Posterior cingulate gyrus (tissue), 11 donors: ENCODE results near the gene HOXB3.

Source experiments
- DNase-seq, 10 donors: peaks; one replicate each; pipeline versions ENCODE4 v3.0.0 to v3.0.0-alpha.2; 2020 to 2021; ENCODE audit warnings: mixed read lengths in 3 of 10
- intact Hi-C: fragments of 100-400 bp; cut with DNase I; formaldehyde crosslinking; loops from one replicate; pipeline ENCODE4 v1.15.1; 2023

The HOXB3 gene

GRCh38 chr17:48601539-48602425, 11.7 kb upstream of the HOXB3 start:
- intact Hi-C loops: no loop called here

GRCh38 chr17:48601207-48601538, 11.1 kb upstream of the HOXB3 start:
- no peak for DNase-seq
- intact Hi-C loops: no loop called here

More at GRCh38 chr17:48601539-48602425, 11.7 kb upstream of the HOXB3 start:
- DNase-seq: peak in 1 of 10 donors; percentile 30

- intact Hi-C loops: no loop called here
- no peak for DNase-seq
These were observed 10.4 kb upstream of the HOXB3 start for GRCh38 chr17:48600244-48601098.

- no peak for DNase-seq
- intact Hi-C loops: no loop called here
These were observed 9.3 kb upstream of the HOXB3 start for GRCh38 chr17:48599354-48599753.

- DNase-seq: no peak
- intact Hi-C loops: no loop called here
These were observed 8.7 kb upstream of the HOXB3 start for GRCh38 chr17:48598736-48599135.

GRCh38 chr17:48597778-48598631, 8.0 kb upstream of the HOXB3 start:
- DNase-seq: no peak
- intact Hi-C loops: no loop called here

GRCh38 chr17:48597528-48597777, 7.4 kb upstream of the HOXB3 start:
- intact Hi-C loops: no loop called here
- DNase-seq: no peak

GRCh38 chr17:48596735-48597527, 6.9 kb upstream of the HOXB3 start:
- DNase-seq: peak in 1 of 10 donors; percentile 50
- intact Hi-C loops: no loop called here

GRCh38 chr17:48596000-48596734, 6.1 kb upstream of the HOXB3 start:
- DNase-seq: peak in 2 of 10 donors; percentile 49 to 62
- intact Hi-C loops: no loop called here

- intact Hi-C loops: no loop called here
- peak in 1 of 10 donors; percentile 42 for DNase-seq
These were observed 5.4 kb upstream of the HOXB3 start for GRCh38 chr17:48595278-48595999.

- intact Hi-C loops: no loop called here
- DNase-seq: peak in 1 of 10 donors; percentile 49
These were observed 4.7 kb upstream of the HOXB3 start for GRCh38 chr17:48594538-48595277.

- intact Hi-C loops: no loop called here
- peak in 2 of 10 donors; percentile 25 to 83 for DNase-seq
These were observed 3.9 kb upstream of the HOXB3 start for GRCh38 chr17:48593840-48594537.

GRCh38 chr17:48593126-48593829, 3.2 kb upstream of the HOXB3 start, which contains the start of gene HOXB5:
Gene HOXB5 (minus strand): TSS chr17:48593779. CDS start chr17:48593682, 97 bp downstream.
- peak in 1 of 10 donors; percentile 57 for DNase-seq
- intact Hi-C loops: no loop called here

- peak in 1 of 10 donors; percentile 37 for DNase-seq
- intact Hi-C loops: no loop called here
These were observed 2.5 kb upstream of the HOXB3 start for GRCh38 chr17:48592577-48592976.

- DNase-seq: peak in 2 of 10 donors; percentile 50 to 80
- intact Hi-C loops: no loop called here
These were observed 2.0 kb upstream of the HOXB3 start for GRCh38 chr17:48592057-48592514.

- no peak for DNase-seq
- intact Hi-C loops: no loop called here
These were observed 1.4 kb upstream of the HOXB3 start for GRCh38 chr17:48591255-48592056.
